WERI-Rb-1 (cell line): Measurements from ENCODE around the gene LHX3.

Experiments
- DNase-seq: peaks from one replicate; pipeline ENCODE4 v3.0.0-alpha.2; 2020
- H3K27ac ChIP-seq: fragments of 250-450 bp; sonication (Bioruptor Pico); 2 replicates; pipeline ENCODE4 v1.5.1; 2020; ENCODE audit warnings: mild to moderate bottlenecking, moderate library complexity
- H3K27me3 ChIP-seq: fragments of 250-450 bp; sonication (Bioruptor Pico); 2 replicates; pipeline ENCODE4 v1.5.1; 2021; ENCODE audit warnings: mild to moderate bottlenecking, low read depth, moderate library complexity; ENCODE audit not compliant: insufficient read depth, severe bottlenecking
- H3K36me3 ChIP-seq: fragments of 250-450 bp; sonication (Bioruptor Pico); 2 replicates; pipeline ENCODE4 v1.5.1; 2020; ENCODE audit warnings: mild to moderate bottlenecking, moderate library complexity
- H3K4me3 ChIP-seq: 2 replicates; pipeline ENCODE4 v1.5.1; 2011; ENCODE audit warnings: low read depth, mild to moderate bottlenecking, control low read depth, low read length
- H3K9me3 ChIP-seq: fragments of 250-450 bp; sonication (Bioruptor Pico); 2 replicates; pipeline ENCODE4 v1.5.1; 2021; ENCODE audit warnings: mild to moderate bottlenecking, moderate library complexity; ENCODE audit not compliant: severe bottlenecking
- CTCF ChIP-seq: IDR thresholded peaks from 2 replicates; pipeline ENCODE4 v1.5.1; 2011; ENCODE audit warnings: low read depth, mild to moderate bottlenecking, control low read depth, inconsistent platforms, low read length

The LHX3 gene

DNA sequence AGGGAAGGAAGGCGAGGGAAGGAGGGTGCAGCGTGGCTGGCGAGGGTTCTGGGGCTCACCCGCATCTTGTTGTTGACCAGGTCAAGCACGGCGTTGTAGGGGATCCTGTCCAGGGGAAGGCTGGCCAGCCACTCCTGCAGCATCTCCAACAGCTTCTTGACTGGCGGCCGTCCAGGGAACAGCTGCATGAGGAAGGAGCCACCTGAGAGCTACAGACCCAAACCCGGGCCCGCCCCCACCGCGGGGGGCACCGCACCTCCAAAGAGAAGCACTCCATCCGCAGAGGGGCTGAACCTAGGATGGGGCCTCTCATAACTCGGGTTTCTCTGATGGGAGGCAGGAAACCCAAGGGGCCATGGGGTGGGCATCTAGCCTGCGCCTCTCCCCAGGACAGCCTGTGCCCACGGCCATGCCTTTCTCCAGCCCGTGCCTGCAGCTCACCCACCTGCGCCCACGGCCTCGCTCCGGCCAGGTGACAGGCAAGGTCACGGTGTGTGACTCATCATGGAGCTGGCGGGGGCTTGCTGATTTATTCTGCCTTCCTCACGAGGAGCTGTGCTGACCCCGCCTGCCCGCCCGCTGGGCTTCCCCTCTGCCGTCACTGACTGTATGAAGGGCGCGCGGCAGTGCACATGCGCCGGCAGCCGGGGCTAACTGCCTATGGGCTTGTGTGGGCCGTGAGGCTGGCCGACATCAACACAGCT lies 11.8 kb upstream of the LHX3 start:
- no peak for DNase-seq
- Histone ChIP-seq H3K4me3 (peak overlapping the region; percentile 41), H3K27ac (peak overlapping the region; percentile 98), H3K9me3 (peaks cover 4% of the 10 kb centered on the region), H3K27me3 (no peaks in the 10 kb centered on the region), H3K36me3 (peaks cover 73% of the 10 kb centered on the region)
- TF ChIP-seq CTCF, result no peak

GRCh38 chr9:136213733-136214132 lies 8.8 kb upstream of the LHX3 start:
- H3K27me3 ChIP-seq, result no peaks in the 10 kb centered on the region
- H3K9me3 ChIP-seq, result peaks cover 4% of the 10 kb centered on the region

GRCh38 chr9:136212345-136212950 lies 7.5 kb upstream of the LHX3 start:
- Histone ChIP-seq H3K27me3 (no peaks in the 10 kb centered on the region), H3K27ac (peak overlapping the region; percentile 98), H3K9me3 (peaks cover 4% of the 10 kb centered on the region), H3K36me3 (peaks cover 91% of the 10 kb centered on the region), H3K4me3 (peak overlapping the region; percentile 24)
- DNase-seq, result peak; percentile 97
- no peak for TF ChIP-seq CTCF

More at GRCh38 chr9:136213733-136214132, 8.8 kb upstream of the LHX3 start:
- H3K4me3 ChIP-seq, result no peak overlapping the region
- H3K27ac ChIP-seq, result peak overlapping the region; percentile 98
- peaks cover 93% of the 10 kb centered on the region for H3K36me3 ChIP-seq
- DNase-seq, result no peak
- no peak for TF ChIP-seq CTCF

- peak overlapping the region; percentile 24 for H3K4me3 ChIP-seq
- peak overlapping the region; percentile 98 for H3K27ac ChIP-seq
- peaks cover 4% of the 10 kb centered on the region for H3K9me3 ChIP-seq
- peaks cover 89% of the 10 kb centered on the region for H3K36me3 ChIP-seq
- no peak for TF ChIP-seq CTCF
- DNase-seq, result no peak
- H3K27me3 ChIP-seq, result no peaks in the 10 kb centered on the region
Observed at GRCh38 chr9:136211441-136212344, 6.8 kb upstream of the LHX3 start.

DNA sequence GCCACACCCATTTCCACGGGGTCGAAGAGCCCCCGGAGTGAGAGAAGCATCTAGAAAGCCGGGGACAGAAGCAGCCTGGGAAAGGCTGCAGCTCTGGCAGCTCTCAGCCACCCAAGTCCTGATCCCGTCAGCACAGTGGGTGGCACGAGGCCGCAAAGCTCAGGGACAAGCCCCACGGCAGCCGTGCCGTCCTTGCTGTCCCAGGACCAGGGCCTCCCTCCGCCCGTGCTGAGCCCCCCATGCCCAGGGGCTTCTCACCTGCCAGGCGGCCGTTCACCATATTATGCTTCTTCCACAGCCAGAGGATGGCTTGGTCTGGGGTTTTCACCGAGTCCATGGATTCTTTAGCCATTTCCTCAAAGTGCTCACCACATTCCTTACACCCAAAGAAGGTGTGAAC lies 6.1 kb upstream of the LHX3 start:
- TF ChIP-seq CTCF, result no peak
- Histone ChIP-seq H3K27ac (peak overlapping the region; percentile 98), H3K9me3 (peaks cover 4% of the 10 kb centered on the region), H3K27me3 (no peaks in the 10 kb centered on the region), H3K36me3 (peaks cover 88% of the 10 kb centered on the region), H3K4me3 (no peak overlapping the region)
- no peak for DNase-seq
